ENCODE results near the gene MAN1A1. TPM values are rescaled to one million over a fixed set of nuclear protein-coding genes. Genes with fewer than 3 reads are reported as not detected.
"Not testable (repeated sequence)": the region's sequence is repeated elsewhere in the genome, so short reads cannot be mapped to it uniquely, and the experiment has no call there.

The MAN1A1 gene
- polyA plus RNA-seq, 3 donors = 19.1 to 50.1 (median 37.5) TPM

GRCh38 chr6:119313937-119314884 lies 35.4 kb downstream of the MAN1A1 start:
- 62 to 85% (median 75%) methylated on average over 10 of the region's 10 CpGs for WGBS, 3 donors
- H3K27ac ChIP-seq (ENCODE audit: low read depth, low read length) = no peak overlapping the region

- 61 to 72% (median 63%) methylated on average over 4 of the region's 4 CpGs for WGBS, 3 donors
- no peak overlapping the region for H3K27ac ChIP-seq (ENCODE audit: low read depth, low read length)
These were observed 36.7 kb downstream of the MAN1A1 start for GRCh38 chr6:119312875-119313338.

- H3K27ac ChIP-seq (ENCODE audit: low read depth, low read length) = no peak overlapping the region
- 91 to 94% (median 94%) methylated on average over 4 of the region's 4 CpGs for WGBS, 3 donors
These were observed 37.1 kb downstream of the MAN1A1 start for GRCh38 chr6:119312441-119312840.

GRCh38 chr6:119311514-119312142 lies 37.9 kb downstream of the MAN1A1 start:
- no peak overlapping the region for H3K27ac ChIP-seq (ENCODE audit: low read depth, low read length)
- 73 to 80% (median 80%) methylated on average over 8 of the region's 8 CpGs for WGBS, 3 donors

DNA sequence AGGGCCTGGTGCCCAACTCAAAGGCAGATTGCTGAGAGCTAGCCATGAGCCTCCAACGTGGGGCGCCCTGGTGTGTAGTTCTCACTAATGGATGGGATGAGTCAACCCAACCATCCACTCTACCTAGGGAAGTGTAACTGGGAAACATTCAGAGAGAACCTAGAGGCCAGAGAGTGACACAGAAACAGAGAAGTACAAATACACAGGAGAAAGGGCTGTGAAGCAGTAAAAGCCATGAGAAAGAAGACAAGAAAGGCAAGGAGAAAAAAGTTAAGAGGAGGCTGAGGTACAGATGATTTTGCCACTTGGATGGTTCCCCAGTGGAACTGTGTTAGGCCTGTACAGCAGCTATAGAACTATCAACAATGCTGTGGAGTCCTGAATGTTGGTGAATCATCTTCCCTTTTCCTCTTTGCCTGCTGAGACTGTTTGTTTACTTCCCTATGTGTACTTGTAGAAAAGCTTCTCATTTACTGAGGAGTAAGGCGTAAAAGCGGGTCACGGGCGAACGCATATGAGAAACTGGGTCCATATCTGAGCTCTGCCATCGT lies 39.0 kb downstream of the MAN1A1 start:
- 72 to 86% (median 77%) methylated on average over 8 of the region's 8 CpGs for WGBS, 3 donors
- no peak overlapping the region for H3K27ac ChIP-seq (ENCODE audit: low read depth, low read length)

- H3K27ac ChIP-seq (ENCODE audit: low read depth, low read length) = no peak overlapping the region
- 58 to 74% (median 69%) methylated on average over 4 of the region's 4 CpGs for WGBS, 3 donors
These were observed 40.4 kb downstream of the MAN1A1 start for GRCh38 chr6:119308991-119309657.

DNA sequence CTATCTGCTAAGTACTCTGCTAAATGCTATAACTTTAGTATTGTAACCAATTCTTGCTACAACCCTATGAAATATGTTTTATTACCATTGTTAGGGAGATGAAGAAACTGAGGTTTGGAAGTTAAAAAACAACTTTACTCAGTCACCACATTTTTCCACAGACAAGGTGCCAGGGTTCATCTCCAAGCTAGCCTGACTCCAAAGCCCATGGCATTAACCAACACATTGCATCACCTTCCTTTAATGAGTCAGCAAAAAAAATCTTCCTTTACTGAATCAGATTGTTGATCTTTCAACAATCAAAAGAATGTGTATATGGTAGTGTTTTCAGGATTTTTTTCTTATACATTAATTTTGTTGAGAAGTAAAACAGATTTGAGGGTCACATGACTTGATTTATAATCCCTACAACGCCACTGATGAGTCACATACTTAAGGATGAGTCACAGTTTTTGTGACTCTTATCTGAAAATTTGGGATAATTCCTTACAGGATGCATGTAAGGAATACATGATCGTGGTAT lies 41.5 kb downstream of the MAN1A1 start:
- WGBS, 3 donors = 54 to 78% (median 56%) methylated on average over 2 of the region's 2 CpGs
- no peak overlapping the region for H3K27ac ChIP-seq (ENCODE audit: low read depth, low read length)

- 64 to 88% (median 77%) methylated on average over 1 of the region's 1 CpG for WGBS, 3 donors
- H3K27ac ChIP-seq (ENCODE audit: low read depth, low read length) = no peak overlapping the region
These were observed 42.5 kb downstream of the MAN1A1 start for GRCh38 chr6:119307056-119307455.

- WGBS, 3 donors = 49 to 86% (median 50%) methylated on average over 4 of the region's 4 CpGs
- no peak overlapping the region for H3K27ac ChIP-seq (ENCODE audit: low read depth, low read length)
These were observed 43.1 kb downstream of the MAN1A1 start for GRCh38 chr6:119306396-119306968.

DNA sequence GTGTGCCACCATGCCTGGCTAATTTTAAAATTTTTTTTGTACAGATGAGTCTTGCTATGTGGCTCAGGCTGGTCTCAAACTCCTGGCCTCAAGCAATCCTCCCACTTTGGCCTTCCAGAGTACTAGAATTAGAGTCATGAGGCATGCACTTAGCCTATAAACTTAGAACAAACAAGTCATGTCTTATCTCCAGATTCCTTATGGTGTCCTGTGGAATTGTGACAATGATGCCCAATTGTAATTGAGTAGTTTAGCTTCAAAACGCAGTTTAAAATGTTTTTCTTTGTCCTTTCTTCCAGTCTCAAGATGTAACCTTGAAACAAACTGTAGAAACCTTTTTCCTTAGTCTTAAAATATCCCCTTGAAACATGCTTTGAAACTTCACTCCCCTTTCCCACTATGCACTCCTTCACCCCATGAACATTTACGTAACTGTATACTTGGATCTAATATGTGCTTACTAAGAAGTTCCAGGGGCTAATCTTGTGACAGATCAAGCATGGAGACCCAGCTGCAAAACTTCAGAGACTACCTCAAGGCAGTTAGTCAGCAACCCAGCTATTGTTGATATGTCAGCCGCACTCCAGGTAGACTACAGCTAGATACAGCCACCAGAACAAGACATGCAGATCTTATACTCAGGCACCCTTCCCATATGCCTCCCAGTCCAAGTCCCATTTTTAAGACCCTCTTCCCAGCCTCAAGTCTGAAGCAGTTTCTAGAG lies 46.2 kb downstream of the MAN1A1 start:
- H3K27ac ChIP-seq (ENCODE audit: low read depth, low read length) = no peak overlapping the region
- WGBS, 3 donors = 76 to 95% (median 92%) methylated on average over 3 of the region's 3 CpGs

DNA sequence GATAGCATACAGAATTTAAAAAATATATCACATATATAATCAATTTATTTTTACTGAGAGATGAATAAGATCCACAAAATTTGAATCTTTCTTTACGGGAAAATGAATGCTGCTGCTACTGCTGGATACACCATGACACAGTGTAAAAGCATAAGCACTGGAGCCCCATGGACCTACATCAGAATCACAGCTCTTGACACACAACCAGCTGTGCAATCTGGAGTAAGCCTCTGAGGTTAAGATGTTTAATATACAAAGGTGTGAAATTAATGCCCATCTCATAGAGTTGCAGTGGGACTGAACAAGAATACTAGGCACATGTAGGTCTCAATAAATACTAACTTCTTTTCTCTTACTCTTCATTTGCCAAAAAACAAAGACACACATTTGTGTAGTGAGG lies 48.1 kb downstream of the MAN1A1 start:
- WGBS, 3 donors = 94 to 97% (median 95%) methylated on average over 1 of the region's 1 CpG
- no peak overlapping the region for H3K27ac ChIP-seq (ENCODE audit: low read depth, low read length)

- 94 to 100% (median 99%) methylated on average over 2 of the region's 2 CpGs for WGBS, 3 donors
- no peak overlapping the region for H3K27ac ChIP-seq (ENCODE audit: low read depth, low read length)
These were observed 49.9 kb downstream of the MAN1A1 start for GRCh38 chr6:119299694-119300093.

GRCh38 chr6:119297049-119297448 lies 52.5 kb downstream of the MAN1A1 start:
- H3K27ac ChIP-seq (ENCODE audit: low read depth, low read length) = no peak overlapping the region

DNA sequence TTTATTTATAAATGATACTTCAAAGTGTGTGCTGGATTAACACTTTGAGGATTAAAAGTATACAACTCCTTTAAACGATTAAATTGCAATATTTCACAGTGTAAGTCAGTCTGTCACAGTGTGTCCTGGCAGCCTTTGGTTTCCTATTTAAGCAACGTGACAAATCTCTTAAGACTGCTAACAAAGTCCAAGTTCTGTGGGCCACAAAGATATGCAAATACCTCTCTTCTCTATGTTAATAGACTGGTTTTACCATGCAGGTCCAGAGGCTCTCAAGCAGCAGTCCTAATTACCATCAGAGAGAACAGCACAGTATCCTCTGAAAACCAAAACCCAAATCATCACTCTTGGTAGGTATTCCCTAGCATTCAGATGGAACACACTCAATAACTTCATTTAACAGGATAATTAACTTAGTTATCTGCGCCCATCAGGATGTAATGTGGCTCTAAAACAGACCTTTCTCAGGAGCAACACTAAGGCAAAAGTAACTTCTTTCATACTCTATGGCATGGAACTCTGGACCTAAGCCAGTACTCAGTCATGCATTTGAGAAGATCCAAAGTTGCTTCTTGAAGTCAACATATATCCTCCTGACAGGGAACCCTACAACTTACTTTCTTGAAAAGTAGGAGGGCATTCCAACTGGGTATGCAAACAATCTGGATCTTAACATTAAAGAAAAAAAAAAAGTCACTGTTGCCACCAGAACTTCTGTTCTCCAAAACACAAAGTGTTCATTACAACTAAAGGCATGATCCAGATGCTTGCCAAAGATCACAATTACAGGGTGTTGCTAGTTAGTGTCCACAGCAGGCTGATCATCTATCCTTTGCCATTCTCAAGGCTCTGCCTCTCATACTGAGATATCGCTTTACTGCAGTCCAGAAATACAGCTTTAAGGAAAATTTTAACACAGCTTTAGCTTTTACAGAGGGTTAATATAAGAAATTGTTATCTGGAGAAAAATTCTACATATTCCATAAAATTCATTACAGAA lies 53.2 kb downstream of the MAN1A1 start:
- H3K27ac ChIP-seq (ENCODE audit: low read depth, low read length) = no peak overlapping the region
- WGBS, 3 donors = 56 to 74% (median 60%) methylated on average over 4 of the region's 4 CpGs

DNA sequence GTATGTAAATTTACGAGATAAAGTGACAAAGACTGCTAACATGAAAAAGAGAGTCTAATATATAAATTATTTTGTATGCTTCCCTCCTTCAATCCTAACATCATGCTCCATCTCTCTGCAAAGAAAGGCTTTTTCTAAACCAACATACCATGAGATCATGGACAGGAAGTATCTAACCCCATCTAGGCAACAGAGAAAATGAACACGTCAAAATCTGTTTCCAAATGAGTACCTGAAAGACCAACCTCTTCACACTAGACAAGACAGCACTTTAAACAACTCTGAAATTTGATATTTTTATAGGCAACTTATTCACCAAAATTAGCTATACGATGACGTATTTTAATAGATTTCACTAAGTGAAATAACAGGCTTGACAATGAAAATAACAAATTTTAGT lies 54.6 kb downstream of the MAN1A1 start:
- H3K27ac ChIP-seq (ENCODE audit: low read depth, low read length) = no peak overlapping the region
- 73 to 90% (median 76%) methylated on average over 4 of the region's 4 CpGs for WGBS, 3 donors

GRCh38 chr6:119291060-119291459 lies 58.5 kb downstream of the MAN1A1 start:
- 90 to 94% (median 93%) methylated on average over 3 of the region's 3 CpGs for WGBS, 3 donors
- H3K27ac ChIP-seq (ENCODE audit: low read depth, low read length) = not testable (repeated sequence)

DNA sequence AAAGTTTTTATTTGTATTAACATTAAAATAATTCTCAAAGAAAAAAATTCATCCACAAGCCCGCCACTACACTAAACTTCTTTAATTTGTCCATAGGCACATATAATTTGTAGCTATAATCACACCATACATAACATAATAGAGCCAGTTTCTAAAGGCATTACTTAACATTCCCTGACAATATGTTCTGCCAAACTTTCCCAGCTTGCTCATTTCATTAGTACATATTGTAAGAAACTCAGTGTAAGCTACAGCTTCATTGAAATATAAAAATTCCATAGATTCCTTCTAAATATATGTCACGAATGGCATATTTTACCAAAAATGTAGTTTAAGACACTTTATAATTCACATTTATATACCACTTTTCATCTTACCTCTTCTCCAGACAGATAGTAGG lies 59.3 kb downstream of the MAN1A1 start:
- WGBS, 3 donors = 47 to 93% (median 48%) methylated on average over 2 of the region's 2 CpGs
- no peak overlapping the region for H3K27ac ChIP-seq (ENCODE audit: low read depth, low read length)

Data from adipose tissue (tissue), 3 donors.